Activated CD4-positive, alpha-beta T cell treated with anti-CD3 and anti-CD28 coated beads for 48 hours (primary cell): ENCODE results near the gene DCP1A.
"Not testable (repeated sequence)": the region's sequence is repeated elsewhere in the genome, so short reads cannot be mapped to it uniquely, and the experiment has no call there.

Source experiments
- DNase-seq: peaks from one replicate; pipeline ENCODE4 v3.0.0-alpha.2; 2020

Gene DCP1A

DNA sequence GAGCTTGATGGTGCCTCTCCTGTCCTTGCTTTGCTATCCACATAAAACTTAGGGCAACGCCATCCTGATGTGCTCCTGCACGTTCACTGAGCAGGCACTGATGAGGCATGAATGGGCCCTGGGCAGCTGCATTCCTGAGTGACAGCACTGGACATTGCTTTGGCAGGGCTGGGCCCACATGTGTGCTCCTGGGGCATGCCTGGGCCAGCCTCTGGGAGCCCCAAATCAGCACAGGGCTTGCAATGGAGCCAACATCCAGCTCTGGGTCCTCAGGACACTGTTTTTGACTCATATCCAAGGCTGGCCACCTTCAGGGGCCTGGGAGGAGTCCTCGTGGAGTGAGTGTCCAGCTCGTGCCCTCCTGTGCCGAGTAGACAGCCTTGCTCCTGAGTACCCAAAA is 85.6 kb downstream of the DCP1A start:
- DNase-seq, result no peak

DNA sequence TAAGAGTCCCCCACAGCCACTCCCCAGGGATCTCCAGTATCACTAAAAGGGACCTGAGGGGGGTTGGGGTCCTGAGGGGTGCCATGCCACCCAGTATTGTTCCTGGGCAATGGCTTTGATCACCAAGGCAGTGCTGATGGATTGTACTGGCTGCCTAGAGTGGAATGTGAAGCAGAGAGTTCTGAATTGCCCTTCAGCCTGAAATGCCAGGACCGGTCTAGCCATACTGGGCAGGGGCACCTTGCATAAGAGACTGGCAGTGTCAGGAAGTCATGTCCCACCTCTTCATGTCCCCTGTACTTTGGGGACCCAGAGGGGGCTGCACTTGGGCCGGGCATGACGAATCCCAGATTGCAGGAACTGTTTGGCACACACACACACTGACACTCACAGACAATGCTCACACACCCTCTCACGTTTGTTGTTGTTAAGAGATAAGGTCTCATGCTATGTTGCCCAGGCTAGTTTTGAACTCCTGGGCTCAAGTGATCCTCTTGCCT is 87.0 kb downstream of the DCP1A start:
- DNase-seq, result no peak

DNA sequence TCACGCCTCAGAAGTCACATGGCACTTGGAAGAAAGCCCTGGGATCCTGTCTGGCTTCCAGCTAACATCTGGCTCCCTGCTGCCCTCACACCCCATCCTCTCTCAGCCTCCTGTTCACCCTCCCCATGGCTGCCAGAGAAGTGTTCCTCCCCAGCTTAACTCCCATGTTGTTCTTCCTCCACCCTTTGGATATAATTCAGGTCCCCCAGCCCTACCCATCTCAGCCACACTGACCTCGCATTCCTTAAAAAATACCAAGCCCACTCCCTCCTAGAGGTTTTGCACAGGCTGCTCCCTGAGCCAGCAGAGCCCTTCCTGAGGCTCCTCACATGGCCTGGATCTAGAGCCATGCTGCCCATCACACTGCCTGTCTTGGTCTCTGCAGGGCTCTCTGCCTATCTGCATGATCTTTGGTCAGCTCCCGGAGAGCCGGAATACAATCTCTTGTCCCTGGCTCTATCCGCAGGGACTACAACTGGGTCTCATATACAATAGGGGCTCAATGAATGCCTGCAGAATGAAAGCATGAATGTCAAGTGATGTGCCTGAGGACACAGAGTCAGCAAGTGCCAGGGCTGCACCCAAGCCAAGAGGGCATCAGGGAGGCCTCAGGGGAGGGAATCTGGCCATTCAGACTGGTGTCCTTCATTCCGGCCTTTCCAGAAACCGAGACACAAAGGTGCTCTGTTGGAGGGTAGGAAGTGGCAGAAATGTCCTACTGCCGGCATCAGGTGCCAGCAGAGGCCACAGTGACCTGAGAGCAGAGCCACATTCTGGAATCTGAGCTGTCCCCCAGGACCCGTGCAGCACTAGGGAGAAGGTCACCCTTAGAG is 87.7 kb downstream of the DCP1A start:
- DNase-seq, result no peak

DNA sequence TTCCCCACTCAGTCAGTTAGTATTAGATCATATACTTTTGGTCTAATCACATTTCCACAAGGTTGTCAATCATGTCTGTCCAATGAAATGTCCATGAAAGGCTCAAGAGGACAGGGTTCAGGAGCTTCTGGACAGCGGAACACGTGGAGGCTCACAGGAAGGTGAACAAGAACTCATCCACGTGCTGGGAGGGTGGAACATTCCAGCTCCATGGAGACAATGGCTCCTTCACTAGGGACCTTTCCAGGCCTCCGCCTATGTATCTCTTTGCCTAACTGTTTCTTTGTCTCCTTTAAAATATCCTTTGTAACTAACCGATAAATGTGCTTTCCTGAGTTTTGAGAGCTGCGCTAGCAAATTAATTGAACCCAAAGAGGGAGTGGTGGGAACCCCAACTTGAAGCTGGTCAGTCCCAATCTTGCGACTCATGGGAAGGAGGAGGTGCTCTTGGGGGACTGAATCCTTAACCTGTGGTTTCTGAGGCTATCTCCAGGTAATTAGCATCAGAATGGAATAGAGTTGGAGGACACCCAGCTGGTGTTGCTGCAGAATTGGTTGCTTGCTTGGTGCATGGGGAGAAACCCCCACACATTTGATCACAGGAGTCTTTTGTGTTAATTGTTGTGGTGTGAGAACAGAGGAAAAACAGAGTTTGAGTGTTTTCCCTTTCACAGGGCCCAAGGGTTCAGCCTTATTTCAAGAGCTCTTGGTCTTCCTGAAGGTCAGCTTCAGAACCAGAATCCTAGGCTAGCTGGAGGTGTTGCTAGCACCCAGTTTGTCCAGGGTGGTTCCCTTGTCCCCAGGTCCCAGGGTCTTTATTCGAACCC is 88.5 kb downstream of the DCP1A start:
- no peak for DNase-seq

DNA sequence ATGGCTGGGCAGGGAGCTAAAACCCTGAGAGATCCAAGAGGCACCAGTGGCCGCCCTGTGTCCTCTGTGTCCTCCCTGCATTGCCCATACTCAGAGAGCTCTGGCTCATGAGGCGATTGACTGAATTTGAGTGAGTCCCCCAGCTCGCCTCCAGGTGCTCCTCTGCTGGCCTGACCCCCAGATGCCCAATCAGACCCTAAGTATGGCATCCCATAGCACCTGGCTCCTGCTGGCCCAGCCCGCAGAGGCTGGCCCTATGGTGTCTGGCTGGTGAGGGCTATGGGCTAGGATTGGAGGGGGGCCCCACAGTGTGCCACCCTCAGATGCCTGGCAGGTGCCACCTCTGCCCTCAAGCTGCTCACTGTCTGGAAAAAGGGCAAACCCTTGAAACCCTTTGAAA is 89.9 kb downstream of the DCP1A start:
- DNase-seq, result no peak

DNA sequence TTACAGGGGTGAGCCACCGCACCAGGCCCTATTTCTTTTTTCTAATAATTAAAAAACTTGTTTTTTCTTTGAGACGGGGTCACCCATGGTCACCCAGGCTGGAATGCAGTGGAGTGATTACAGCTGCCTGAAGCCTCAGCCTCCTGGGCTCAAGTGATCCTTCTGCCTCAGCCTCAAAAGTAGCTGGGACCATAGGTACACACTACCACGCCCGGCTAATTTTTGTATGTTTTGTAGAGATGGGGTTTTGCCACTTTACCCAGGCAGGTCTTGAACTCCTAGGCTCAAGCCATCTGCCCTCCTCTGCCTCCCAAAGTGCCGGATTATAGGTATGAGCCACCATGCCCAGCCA is 90.7 kb downstream of the DCP1A start:
- no peak for DNase-seq

DNA sequence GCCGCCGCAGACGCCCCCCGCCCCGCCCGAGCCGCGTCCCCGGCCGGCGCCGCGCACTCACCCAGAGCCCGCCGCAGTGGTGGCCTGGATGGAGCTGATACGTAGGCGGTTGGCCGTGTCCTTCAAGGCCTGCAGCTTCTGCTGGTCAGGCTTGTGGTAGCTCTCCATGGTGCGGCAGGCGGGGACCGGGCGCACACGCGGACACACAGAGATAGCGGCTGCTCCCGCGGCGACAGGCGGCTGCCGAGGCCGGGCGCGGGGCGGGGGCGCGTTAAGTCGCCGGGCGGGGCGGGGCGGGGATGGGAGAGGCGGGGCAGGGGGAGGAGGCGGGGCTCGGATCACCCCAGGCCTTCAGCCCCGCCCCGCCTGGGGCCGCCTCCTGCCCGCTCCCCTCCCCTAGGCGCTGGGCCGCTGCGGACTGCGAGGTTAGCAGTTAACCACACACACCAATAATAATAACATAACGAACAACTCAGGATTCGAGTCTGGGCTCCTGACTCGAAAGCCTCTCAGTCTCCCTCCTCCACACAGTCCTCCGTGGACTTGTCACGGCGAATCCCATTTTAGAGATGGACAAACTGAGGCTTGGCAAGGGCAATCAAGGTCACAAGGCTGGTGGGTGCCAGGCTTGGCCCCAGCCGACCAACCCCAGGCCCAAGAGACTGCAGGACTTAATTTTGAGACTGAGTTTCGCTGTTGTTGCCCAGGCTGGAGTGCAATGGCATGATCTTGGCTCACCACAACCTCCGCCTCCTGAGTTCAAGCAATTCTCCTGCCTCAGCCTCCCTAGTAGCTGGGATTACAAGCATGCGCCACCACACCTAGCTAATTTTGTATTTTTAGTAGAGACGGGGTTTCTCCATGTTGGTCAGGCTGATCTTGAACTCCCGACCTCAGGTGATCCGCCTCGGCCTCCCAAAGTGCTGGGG is 91.3 kb downstream of the DCP1A start, which contains the start of gene TKT:
TKT (minus strand) TSS at position 248 of the 929 bp plus-strand sequence; CDS start at position 168, 80 bp downstream.
- peak; percentile 88 for DNase-seq

DNA sequence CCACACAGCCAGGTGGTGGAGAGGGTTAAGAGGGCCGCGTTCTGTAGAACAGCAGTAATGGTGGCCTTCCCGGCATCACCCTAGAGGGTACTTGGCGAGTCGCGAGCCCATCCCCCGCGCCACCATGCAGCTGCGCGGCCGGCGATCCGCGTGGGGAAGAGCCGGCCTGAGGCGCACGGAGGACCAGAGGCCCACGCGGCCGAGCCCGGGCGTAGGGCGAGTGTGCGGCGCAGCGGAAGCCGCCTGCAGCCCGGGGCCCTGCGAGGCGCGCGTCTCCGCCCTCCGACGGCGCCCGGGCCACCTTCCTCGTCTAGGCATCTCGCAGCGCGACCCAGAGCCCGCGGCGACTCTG is 91.9 kb downstream of the DCP1A start:
- DNase-seq, result peak; percentile 52

DNA sequence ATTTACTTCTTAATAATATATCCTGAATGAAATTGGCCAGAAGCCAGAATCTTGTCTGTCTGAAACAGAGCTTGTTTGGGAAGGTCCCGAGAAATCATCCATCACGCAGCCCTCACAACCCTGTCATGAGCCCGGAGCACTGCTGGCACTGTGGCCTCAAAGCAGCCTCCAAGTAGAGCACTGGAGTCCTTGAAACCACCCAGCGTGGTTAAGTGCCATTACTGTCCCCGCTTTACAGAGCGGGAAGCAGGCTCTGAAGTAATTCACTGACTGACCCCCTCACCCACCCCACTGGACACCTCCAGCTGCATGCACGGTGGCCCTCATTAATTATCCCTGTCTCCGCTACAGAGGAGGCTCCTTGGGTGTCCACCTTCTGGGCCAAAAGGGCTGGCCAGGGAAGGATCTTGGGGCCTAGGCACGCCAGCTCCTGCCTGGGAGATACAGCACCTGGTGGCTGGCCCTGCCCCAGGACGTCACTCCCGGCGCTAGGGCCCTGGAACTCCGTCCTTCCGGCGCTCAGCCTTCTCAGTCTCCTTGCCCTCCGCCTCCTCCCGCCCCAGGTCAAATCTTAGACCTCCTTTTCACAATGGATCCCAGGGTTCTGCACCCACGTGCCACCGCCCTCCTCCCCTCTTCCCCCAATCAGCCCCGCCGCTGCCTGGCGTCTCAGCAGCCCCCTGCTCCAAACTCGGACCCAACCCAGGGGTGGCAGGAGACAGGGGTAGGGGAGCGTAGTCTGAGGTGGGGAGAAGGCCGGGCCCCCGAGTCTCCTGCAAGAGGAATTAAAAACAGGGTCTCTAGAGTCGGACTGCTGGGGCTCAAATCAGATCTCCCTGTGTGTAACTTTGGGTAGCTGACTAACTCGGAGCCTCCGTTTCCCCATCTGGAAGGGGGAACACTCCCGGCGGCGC is 92.6 kb downstream of the DCP1A start:
- peak; percentile 76 for DNase-seq

DNA sequence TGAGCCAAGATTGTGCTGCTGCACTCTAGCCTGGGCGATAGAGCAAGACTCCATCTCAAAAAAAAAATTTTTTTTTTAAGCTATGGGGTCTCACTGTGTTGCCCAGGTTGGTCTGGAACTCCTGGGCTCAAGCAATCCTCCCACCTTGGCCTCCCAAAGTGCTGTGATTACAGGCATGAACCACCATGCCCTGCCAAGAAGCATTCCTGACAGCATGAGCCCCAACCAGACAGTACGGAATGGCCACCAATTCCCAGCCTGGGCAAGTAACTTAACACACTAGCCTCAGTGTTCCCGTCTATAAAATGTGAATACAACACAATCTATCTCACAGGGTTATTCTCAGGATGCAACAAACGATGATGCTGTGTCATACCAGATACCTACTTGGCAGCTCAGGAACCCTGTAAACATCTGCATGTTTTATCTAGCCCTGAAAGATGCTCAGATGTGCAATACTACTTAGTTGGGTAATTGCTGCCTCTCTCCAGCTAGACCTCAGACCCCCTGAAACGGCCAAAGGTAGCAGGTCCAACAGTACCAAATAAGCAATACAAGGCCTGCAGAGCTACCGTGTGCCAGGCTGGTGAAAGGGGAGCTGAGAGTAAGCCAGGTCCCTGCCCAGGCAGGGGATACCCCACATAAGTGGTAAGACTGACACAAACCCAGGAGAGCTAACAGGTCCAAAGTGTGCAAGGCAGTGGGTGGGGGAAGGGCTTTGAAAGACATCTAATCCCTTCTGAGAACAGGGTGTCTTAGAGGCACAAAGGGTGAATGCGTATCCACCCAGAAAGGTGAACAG is 93.4 kb downstream of the DCP1A start:
- no peak for DNase-seq

DNA sequence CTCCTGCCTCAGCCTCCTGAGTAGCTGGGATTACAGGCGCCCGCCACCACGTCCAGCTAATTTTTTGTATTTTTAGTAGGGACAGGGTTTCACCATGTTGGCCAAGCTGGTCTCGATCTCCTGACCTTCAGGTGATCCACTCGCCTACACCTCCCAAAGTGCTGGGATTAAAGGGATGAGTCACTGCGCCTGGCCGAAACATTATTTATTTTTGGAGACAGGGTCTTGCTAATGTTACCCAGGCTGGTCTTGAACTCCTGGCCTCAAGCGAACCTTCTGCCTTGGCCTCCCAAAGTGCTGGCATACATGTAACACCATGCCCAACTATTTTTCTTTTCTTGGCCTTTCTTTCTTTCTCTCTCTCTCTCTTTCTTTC is 94.4 kb downstream of the DCP1A start:
- DNase-seq, result not testable (repeated sequence)

DNA sequence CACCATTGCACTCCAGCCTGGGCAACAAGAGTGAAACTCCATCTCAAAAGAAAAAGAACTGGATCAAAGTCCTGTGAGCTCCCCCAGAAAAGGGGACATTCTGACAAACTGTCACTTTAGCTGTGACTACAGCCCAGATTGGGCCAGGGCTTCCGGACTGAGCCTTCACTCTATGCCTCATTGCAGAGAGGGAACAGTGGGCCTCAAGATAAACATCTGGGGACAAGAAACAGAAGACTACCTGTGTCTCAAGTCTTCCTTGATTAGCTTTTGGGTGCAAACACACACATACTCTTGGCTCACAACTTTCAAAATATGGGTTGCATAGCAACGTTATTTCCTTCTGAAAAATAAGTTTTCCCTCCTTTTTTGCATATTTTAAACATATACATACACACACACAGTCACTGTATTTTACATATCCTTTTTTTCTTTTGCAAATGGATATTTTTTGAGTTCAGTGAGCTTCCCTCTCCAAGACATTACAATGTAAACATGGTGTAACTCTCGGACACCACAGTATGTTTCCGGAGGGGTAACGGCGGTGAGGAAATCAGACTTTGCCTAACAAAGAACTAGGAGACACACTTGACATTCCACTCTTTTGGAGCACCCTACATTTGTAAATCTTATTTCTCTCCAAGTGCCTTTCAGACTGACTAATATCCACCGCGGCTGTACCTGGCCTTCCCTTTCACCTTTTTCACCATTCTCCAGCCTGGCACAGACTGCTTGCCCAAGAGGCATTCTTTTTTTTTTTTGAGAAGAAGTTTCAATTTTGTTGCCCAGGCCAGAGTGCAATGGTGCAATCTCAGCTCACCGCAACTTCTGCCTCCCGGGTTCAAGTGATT is 95.0 kb downstream of the DCP1A start:
- DNase-seq, result no peak

DNA sequence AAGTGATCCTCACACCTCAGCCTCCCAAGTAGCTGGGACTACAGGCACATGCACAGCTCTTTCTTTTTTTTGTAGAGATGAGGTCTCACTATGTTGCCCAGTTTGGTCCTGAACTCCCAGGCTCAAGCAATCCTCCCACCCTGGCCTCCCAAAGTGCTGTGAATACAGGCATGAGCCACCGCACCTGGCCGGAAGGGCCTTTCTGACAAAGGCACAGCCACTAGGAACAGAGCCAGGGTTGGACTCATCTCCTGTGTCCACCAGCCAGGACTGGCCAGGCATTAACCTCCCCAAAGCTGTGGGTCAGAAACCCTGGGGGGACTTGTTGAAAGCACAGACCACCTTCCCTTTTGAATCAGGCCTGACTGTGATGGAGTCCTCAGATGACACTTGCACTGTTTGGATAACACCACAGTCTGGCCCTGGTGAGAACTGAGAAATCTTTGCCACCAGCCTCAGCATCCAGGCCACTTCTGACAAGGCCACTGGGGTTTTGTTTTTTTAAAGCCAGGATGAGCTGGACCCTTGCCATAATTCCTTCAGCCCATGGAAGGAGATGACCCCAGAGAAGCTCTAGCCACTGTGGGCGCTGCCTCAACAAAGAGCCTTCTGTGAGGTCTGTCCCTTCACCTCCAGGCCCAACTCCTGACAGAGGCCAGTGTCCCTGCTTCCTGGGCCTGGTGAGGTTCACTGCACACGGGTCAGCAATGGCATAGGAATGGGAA is 96.3 kb downstream of the DCP1A start:
- no peak for DNase-seq

DNA sequence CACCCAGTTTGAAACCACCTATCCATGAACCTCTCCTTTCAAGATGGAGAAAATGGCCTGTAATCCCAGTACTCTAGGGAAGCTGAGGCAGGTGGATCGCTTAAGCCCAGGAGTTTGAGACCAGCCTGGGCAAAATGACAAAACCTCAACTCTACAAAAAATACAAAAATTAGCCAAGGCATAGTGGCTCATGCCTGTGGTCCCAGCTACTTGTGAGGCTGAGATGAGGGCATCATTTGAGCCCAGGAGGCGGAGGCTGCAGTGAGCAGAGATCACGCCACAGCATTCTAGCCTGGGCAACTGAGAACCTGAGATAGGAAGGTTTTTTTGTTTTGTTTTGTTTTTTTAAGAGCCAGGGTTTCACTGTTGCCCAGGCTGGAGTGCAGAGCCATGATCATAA is 96.9 kb downstream of the DCP1A start:
- no peak for DNase-seq

DNA sequence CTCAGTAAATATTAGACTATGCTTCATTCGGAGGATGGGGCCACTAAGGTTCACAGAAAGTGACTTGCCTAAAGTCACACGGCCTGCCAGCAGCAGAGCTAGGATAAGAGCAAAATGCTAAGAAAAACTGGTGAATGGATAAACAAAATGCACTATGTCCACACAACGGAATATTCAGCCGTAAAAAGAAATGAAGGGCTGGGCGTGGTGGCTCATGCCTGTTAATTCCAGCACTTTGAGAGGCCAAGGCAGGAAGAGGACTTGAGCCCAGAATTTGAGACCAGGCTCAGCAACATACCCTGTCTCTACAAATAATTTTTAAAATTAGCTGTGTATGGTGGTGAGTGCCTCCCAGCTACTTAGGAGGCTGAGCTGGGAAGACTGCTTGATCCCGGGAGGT is 99.2 kb downstream of the DCP1A start:
- DNase-seq, result no peak

DNA sequence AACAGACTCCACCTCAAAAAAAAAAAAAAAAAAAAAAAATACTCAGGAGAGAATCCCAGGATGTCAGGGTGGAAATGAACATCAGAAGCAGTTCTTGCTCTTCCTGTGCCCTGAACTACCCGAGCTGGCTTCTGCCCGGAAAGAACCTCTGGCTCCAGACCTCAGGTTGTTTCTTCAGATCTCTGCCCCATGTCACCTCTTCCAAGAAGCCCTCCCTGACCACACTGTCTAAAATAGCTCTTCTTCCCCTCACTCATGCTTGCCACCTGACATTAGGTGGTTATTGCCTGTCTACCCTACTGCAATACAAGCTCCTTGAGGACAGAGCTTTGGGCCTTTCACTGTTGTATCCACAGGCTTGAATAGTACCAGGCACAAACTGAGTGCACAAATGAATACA is 99.7 kb downstream of the DCP1A start:
- no peak for DNase-seq

DNA sequence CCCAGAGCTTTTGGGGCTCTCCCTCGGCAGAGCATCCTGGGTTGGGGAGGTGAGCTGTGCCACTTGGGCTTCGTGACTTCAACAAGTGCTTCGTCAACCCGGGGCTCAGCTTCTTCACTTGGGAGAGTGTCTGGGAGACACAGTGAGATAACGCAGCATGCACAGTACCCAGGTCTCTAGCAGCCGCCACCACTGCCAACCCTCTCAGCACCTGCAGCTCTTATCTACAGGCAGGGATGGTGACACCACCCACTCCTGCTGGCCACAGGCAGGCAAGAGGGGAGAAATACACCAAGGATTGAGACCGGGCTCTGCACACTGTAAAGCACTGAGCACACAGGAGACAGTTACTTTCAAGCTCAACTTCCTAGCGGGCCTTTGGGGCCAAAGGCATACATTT is 103.1 kb downstream of the DCP1A start:
- no peak for DNase-seq

DNA sequence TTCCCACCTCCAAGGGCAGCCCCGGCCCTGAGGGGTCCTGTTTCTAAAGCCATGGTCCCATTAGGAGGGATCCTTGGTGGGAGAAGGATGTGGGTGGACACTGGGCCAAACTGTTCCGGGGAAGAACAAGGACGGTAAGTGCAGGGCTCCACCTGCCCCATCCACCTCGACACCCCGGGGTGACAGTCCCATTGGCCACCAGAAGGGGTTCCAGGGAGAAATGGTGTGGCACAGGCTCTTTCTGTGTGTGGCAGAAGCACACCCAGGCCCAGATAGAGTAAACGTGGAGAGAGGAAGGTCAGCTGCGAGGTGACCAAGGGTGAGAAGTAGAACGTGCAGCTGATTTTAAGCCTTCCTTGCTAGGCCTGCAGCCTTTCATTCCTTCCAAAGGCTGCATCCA is 103.6 kb downstream of the DCP1A start:
- no peak for DNase-seq

DNA sequence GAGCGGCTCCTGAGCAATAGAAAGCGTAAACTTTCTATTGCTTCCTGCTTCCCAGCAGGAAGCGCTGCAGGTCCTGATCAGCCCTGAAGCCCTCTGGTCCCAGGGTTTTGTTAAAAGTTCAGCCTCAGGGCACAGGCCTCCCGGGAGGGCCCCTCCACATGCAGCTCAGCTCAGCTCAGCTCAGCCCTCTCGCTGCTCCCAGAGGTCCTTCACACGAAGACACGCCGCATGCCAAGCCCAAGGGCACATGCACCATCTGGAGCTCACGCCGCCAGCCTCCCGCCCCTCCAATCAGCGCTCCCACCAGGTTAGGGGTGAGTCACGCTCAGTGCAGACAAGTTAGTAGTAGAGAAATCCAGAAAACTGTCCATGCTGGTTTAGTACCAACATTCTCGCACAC is 104.2 kb downstream of the DCP1A start:
- DNase-seq, result no peak
